Right renal pelvis (tissue), 4 donors: Measurements from ENCODE around the gene SIRPG. TPM values are rescaled to one million over a fixed set of nuclear protein-coding genes. Genes with fewer than 3 reads are reported as not detected.
"Not testable (repeated sequence)": the region's sequence is repeated elsewhere in the genome, so short reads cannot be mapped to it uniquely, and the experiment has no call there.

Experiments used
- DNase-seq, 4 donors: peaks; one replicate each; pipeline ENCODE4 v3.0.0-alpha.2; 2013; ENCODE audit warnings: low read depth in 4 of 4, low spot score in 3 of 4, missing footprints in 1 of 4
- polyA plus RNA-seq, 4 donors: library from polyadenylated mRNA; unstranded; fragments of 120-200 nt; gene quantifications; one replicate each; pipeline ENCODE4 v1.2.1, GENCODE V29; 2013; ENCODE audit not compliant: insufficient read length in 4 of 4

SIRPG gene
- polyA plus RNA-seq, 4 donors, result 0.16 TPM; not detected in 3

DNA sequence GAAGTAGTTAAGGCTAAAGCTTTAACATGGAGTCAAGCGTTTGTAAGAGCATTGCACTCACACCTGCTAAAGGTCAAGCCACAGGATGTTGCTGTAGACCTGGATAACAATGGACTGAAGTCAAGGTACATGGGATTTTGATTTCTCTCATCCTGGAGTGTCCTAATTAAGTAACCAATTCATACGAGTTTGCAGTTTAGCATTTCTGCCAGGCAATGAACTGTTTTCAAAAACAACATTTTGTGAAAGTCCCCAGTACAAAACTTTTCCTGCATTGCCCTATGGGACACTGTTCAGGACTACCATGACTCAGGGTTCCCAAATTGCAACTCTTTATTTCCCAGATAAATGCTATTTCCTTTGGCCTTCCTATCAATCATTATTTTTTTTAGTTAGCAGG, 20.4 kb downstream of the SIRPG start:
- no peak for DNase-seq

DNA sequence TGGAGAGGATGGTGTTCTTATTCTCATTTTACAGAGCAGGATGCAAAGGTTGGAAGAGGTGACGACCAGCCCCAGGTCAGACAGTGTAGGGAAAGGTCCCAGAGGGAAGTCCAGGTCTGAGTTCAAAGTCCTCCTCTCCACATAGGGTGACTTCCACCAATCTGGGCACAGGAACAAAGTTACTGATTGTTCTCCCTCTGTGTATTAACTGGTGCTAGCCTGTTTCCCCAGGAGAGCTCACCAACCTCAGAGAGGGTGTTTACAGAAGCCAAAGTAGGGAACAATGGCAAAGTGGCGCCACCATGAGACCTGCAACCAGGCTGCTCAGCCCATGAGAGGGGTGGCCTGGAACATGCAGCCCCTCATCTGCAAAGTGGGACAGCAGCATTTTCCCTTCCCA, 21.0 kb downstream of the SIRPG start:
- DNase-seq, result no peak

DNA sequence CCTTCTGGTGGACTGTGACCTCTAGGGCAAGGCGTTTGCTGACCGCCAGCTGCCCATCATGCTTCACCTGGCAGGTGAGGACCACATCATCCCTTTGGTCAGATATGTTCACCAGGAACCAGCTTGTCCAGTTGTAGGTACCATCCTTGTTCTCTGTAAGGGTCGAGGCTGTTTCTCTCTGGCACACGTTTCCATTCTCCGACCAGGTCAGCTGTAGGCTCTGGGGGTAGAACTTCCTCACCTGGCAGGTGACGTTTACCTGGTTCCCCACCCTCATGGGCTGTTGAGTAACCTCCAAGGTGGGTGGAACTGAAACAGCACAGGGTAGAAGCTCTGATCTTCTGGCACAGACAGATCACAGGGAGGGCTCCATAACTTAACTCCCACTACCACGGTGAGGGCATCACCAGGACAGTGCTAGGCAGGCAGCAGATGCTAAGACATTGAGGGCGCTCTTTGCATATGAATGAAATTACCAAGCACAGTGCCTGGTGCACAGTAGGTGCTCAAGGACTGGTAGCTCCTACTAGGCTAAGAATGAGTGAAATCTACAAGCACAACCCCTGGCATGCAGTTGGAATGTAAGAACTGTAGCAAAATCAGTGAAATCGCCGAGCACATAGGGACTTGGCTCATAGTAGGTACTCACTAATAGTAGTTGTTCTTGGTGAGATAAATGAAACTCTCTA, 22.1 kb downstream of the SIRPG start:
- DNase-seq, result no peak

DNA sequence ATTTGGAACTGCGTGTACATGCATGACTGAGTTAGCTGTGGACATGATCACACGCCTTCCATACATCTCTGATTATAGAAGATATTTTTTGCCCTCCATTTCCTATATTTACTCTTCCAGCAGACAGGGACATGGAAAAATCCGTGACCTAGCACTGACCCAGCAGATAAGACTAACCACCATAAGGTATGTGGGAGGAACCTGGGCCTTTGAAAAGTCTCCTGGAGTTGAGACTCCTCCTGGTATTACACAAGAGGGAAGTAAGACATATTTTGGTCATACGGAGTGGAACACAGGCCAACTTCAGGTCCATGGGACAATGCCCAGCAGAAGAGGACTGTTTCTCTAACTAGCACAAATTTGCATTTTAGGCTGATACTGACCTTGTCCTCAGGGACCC, 24.0 kb downstream of the SIRPG start:
- DNase-seq, result no peak

DNA sequence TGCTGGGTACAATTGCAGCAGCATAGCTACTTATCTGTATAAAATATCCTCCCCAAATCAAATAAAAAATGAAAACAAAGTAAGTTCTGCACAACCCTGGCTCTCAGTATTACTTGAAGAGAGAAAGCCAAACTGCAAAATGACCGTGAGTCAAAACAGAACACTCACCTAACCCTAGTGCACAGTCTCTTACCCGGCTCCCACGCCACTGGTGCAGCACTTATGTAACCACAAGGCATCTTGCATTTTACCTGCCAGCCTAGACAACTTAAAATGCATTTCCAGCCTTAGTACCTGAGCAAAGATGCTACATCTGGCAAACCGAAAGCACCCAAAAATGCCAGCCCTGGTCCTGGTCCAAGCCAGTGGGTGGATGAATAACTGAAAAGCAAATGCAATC, 25.4 kb downstream of the SIRPG start:
- no peak for DNase-seq

- no peak for DNase-seq
Observed at GRCh38 chr20:1631309-1632151, 26.0 kb downstream of the SIRPG start.

DNA sequence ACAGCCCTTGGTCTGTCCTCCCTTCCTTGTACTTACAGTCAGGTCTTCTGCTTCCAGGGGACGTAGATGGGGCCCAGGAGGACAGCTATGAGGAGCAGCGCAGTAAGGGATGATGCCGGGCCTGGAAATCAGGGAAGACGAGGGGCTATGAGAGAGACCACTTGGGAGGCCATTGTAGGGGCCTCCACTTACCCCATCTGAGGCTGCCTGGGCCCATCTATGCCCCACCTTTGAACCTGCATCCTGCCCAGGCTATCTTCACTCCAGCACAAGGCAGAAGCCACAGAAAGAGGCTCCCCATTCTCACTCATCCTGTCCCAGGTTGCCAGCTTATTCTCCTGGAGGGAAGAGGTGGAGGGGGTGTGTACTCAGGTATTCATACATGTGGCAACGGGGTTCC, 27.4 kb downstream of the SIRPG start:
- no peak for DNase-seq

DNA sequence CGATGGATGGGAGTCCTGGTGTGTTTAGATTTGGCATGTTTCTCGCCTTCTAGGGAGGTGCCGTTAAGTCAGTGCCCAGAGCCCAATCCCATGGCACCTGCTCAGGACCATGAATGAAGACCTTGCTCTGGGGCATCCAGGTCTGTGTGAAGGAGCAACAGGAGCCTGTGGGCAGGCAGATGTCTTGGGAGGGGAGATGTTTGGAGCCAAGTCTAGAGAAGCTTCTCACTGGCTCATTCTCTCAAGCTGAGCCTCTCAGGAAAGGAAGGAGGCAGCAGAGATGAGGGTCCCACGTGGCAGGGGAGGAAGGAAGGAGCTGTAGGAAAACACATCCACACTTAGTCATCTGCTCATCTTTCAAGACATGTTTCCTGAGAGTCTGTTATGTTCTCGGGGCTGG, 28.3 kb downstream of the SIRPG start:
- DNase-seq, result no peak

GRCh38 chr20:1628621-1629020, 29.0 kb downstream of the SIRPG start:
- no peak for DNase-seq

DNA sequence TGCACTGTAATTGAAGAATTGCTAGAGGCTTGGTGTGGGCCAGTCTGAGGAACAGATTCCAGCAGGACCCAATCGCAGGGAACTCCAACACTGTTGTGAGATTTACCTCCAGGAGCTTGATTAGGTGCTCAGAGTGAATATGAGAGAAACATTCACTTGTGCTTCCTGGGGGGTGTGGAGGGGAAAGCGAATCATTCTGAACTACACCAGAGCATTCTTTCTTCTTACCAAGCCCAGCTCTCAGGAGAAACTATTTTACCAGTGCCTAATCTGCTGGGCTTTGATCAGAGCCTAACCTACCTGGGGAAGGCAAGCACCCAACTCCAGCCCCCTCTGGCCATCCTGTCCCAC, 30.4 kb downstream of the SIRPG start:
- DNase-seq, result no peak

DNA sequence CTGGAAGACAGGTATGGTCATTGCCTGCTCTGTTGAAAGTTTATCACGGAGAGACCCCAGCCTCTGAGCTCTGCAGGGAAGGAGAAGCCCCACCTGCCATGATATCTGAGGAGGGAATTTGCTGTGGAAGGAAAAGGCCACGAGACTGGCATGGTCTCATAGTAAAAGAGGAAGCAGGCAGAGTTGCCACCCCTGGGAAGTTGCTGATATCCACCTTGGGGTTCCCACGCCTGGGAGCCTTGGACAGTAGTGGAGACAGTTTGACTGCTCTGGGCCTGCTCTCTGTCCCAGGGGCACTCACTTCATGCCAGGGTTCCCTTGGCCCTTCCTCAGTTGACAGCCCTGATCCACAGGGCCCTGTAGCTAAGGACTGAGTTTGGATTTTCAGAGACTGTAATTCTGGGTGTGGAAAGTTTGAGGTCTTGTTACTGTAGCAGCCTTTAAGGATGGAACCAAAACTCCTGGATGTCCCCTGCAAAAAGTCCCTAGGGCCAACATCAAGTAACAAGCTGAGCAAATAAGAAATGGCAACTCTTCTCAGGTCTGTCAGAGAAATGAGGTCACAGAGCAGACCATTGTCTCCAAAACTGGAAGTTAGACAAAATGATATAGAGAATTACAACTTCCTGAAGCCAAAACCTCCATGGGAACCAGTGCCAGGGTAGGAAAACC, 30.9 kb downstream of the SIRPG start:
- DNase-seq, result no peak

DNA sequence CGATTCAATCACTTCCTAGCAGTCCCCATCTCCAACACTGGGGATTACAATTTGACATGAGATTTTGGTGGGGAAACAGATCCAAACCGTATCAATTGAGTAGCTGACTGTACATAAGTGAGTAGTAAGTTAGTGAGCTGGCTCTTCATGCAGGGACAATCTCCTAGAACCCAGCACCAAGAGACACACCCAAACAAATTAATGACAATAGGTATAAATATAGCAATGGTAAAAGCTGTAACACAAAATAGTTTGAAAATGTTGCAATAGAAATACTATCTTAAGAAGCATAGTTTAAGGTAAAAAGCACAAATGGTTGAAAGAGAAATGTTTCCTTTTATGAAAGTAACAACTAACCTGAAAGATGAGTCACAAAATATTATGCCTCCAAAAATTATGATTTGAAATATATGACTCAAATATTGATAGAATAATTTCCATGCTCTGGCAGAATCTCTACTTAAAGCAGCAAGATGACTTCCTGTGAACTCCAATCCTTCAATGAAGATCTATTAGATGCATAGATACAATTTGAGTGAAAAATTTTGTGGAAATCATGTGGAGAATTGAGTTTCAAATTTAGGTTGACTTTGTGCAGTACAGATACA, 32.4 kb downstream of the SIRPG start:
- no peak for DNase-seq

DNA sequence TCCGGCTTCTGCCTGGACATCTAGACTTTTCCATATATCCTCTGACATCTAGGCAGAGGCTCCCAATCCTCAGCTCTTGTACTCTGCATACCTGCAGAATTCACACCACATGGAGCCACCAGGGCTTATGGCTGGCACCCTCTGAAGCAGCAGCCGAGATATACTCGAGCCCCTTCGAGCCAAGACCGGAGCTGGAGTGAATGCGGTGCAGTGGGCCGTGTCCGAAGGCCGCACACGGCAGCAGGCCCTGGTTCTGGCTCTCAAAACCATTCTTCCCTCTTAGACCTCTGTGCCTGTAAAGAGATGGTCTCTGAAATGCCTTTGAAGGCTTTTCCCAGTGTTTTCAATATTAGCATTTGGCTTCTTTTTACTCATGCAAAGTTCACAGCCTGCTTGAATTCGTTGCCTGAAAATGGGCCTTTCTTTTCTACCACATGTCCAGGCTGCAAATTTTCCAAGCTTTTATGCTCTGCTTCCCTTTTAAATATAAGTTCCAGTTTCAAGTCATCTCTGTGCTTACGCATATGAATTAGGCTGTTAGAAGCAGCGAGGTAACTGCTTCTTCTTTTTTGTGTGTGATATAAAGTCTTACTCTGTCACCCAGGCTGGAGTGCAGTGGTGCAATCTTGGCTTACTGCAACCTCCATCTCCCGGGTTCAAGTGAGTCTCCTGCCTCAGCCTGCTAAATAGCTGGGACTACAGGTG, 33.9 kb downstream of the SIRPG start:
- no peak for DNase-seq

GRCh38 chr20:1622450-1622849, 35.1 kb downstream of the SIRPG start:
- no peak for DNase-seq

DNA sequence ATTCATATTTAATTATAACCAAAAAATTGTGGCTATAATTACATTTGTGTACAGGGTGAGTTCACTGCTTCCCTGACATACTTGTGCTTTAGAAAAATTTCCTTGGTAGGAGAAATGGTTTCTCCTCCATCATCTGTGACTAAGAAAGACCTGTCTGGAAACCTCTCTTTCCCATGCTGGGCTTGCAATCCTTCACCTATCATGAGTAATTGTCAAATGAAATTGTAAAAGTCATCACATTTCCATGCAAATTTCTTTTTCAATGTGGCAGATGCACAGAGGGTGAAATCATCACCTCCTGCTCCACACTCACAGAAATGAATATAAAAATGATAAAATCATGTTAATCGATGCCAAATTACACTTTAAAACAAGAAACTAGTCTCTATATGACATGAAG, 36.3 kb downstream of the SIRPG start:
- no peak for DNase-seq

- DNase-seq, result no peak
Observed at GRCh38 chr20:1619861-1620444, 37.6 kb downstream of the SIRPG start, which contains the start of gene SIRPB1. TSS of gene SIRPB1 (minus strand) at chr20:1620009. CDS start at chr20:1619944, 65 bp downstream.

DNA sequence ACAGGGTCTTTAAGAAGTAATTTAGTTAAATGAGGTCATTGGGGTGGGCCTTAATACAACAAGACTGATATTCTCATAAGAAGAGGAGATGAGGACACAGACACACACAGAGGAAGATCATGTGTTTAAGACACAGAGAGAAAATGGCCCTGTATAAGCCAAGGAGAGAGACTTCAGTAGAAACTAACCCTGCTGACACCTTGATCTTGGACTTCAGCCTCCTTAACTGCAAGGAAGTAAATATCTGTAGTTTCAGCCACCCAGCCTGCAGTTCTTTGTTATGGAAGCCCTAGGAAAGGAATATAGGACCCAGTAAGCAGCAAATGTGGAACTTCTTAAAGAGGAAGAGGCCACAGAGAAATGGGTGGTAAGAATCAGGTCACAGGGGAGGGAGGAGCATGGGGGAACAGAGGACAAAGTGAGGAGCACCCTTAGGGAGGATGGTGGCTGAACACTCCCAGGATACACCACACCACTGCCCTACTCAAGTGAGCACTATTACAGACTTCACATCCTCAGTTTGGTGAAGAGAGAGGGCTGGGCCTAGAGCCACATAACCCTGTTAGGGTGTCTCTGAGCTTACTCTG, 38.5 kb downstream of the SIRPG start:
- DNase-seq, result no peak

DNA sequence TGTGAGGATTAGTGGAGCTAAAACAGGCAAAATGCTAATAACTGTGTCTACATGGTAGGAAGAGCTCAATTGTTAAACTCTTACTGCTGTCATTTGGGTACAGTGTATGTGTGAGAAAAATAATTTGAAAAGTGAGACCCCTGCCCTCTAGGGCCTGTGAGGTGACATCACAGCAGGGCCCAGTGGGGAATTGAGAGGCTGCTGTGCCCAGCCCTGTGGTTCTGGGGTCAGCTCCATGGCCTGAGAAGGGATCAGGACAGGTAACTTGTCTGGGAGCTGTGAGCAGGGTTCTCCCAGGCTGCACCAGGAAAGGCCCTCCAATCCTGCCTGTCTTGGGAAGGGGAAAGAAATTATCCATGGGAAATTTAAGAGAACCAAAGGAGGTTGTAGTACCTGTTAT, 39.1 kb downstream of the SIRPG start:
- DNase-seq, result no peak

DNA sequence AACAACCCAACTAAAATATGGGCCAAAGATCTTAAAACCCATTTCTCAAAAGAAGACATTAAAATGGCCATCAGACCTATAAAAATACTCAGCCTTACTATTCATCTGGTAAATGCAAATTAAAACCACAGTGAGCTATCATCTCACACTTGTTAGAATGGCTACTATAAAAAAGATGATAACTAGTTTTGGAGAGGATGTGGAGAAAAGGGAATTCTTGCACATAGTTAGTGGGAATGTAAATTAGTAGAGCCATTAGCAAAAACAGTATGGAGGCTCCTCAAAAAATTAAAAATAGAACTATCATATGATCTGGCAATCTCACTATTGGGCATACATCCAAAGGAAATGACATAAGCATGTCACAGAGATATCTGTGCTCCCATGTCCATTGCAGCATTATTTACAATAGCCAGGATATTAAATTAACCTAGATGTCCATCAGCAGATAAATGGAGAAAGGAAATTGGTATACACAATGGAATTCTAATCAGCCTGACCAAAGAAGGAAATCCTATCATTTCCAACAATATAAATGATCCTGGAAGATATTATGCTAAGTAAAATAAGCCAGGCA, 40.6 kb downstream of the SIRPG start:
- DNase-seq, result no peak

DNA sequence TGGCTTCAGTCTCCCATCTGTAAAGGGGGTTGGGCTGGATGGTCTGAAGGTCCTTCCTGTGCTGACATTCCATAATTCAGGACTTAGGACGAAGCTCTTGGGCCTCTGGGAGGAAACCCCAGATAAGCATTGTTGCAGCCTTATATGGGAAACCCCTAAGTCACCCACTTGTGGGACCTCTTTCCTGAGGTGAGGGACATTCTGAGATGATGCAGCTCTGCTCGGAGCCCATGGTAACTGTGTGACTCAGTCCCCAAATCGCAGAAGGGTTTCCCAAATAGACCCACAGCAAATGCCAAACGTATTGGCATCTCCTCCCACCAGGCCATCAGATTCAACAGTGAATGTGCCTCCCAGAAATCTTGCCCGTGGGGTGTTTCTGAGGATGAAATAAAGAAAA, 47.2 kb downstream of the SIRPG start:
- not testable (repeated sequence) for DNase-seq
